GM21390 (cell line): ENCODE results near the gene MAST1.

ENCODE experiments used
- ATAC-seq: cut with Tn5 transposase; IDR thresholded peaks from one replicate; pipeline ENCODE4 v1.9.1; 2021; ENCODE audit not compliant: unreplicated experiment

The MAST1 gene

GRCh38 chr19:12867120-12868099 is 29.1 kb downstream of the MAST1 start:
- ATAC-seq, result peak; percentile 60

GRCh38 chr19:12868540-12869112 is 30.3 kb downstream of the MAST1 start:
- ATAC-seq, result no peak

GRCh38 chr19:12871681-12872080 is 33.4 kb downstream of the MAST1 start:
- no peak for ATAC-seq

- no peak for ATAC-seq
Observed at GRCh38 chr19:12872255-12872654, 33.9 kb downstream of the MAST1 start.

GRCh38 chr19:12872941-12873890 is 34.9 kb downstream of the MAST1 start:
- ATAC-seq, result no peak

- no peak for ATAC-seq
Observed at GRCh38 chr19:12873891-12874745, 35.8 kb downstream of the MAST1 start.

- ATAC-seq, result no peak
Observed at GRCh38 chr19:12875086-12875485, 36.8 kb downstream of the MAST1 start.

GRCh38 chr19:12880551-12881171 is 42.3 kb downstream of the MAST1 start:
- peak; percentile 19 for ATAC-seq

GRCh38 chr19:12881172-12881808 is 43.0 kb downstream of the MAST1 start, which contains the start of gene DNASE2:
Gene DNASE2, minus strand, starts transcription at chr19:12881449. Its CDS starts 74 bp downstream, at chr19:12881375.
- peak; percentile 90 for ATAC-seq

GRCh38 chr19:12882589-12882988 is 44.3 kb downstream of the MAST1 start:
- ATAC-seq, result no peak

- no peak for ATAC-seq
Observed at GRCh38 chr19:12884202-12884601, 45.9 kb downstream of the MAST1 start.

GRCh38 chr19:12884627-12884925 is 46.3 kb downstream of the MAST1 start:
- no peak for ATAC-seq

- no peak for ATAC-seq
Observed at GRCh38 chr19:12884926-12885748, 46.8 kb downstream of the MAST1 start.

- no peak for ATAC-seq
Observed at GRCh38 chr19:12885749-12886650, 47.7 kb downstream of the MAST1 start.

- ATAC-seq, result no peak
Observed at GRCh38 chr19:12886651-12886968, 48.3 kb downstream of the MAST1 start.

GRCh38 chr19:12886969-12887747 is 48.8 kb downstream of the MAST1 start, which contains the start of gene KLF1:
Gene KLF1, minus strand, starts transcription at chr19:12887201. Its CDS starts 61 bp downstream, at chr19:12887140.
- ATAC-seq, result no peak
